ENCODE data around the gene MTHFD1L. TPM values are rescaled to one million over a fixed set of nuclear protein-coding genes. Genes with fewer than 3 reads are reported as not detected.

The MTHFD1L gene
- total and polyA plus RNA-seq, 7 donors = 0.60 to 17.9 (median 3.0) TPM

DNA sequence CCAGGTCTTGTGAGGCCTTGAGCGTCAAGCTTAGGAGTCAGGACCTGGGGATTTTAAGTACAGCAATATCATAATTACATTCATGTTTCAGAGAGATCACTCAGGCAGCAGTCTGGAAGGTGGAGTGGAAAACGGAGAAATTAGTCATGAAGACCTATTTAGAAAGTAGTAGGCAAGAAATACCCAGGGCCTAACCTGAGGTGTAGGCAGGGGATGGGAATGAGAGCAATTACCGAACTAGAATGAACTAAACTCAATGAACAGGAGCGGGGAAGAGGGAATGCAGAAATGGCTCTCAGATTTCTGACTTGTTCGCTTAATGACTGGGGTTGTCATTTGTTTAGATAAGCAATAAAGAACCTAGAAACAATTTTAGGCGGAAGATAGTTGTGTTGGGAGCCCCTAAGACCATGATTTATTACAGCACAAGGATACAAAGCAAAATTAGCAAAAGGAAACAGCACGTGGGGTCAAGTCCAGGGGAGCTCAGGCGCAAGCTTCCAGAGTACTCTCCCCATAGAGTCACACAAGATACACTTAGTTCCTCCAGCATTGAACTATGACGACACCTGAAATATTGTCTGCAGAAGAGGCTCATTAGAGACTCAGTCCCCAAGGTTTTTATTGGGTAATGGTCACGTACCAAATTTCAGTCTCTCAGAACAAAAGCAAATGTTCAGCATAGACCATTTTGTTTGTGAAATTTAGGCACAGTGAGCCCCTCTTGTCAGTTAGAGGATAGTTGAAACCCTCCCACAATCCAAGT, 195.4 kb downstream of the MTHFD1L start:
- peaks cover 0 to 30% (median 14%) of the 10 kb centered on the region in 4 donors for H3K4me1 ChIP-seq
- 96 to 98% methylated on average over 10 of the region's 10 CpGs for WGBS, 2 donors
- TF ChIP-seq, protein P1, sequence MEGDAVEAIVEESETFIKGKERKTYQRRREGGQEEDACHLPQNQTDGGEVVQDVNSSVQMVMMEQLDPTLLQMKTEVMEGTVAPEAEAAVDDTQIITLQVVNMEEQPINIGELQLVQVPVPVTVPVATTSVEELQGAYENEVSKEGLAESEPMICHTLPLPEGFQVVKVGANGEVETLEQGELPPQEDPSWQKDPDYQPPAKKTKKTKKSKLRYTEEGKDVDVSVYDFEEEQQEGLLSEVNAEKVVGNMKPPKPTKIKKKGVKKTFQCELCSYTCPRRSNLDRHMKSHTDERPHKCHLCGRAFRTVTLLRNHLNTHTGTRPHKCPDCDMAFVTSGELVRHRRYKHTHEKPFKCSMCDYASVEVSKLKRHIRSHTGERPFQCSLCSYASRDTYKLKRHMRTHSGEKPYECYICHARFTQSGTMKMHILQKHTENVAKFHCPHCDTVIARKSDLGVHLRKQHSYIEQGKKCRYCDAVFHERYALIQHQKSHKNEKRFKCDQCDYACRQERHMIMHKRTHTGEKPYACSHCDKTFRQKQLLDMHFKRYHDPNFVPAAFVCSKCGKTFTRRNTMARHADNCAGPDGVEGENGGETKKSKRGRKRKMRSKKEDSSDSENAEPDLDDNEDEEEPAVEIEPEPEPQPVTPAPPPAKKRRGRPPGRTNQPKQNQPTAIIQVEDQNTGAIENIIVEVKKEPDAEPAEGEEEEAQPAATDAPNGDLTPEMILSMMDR (IDR thresholded peaks at IDR 0.05) = no peak
- TF ChIP-seq EP300 (IDR thresholded peaks at IDR 0.05) (no peak), POLR2A (IDR thresholded peaks at IDR 0.05) (no peak), POLR2AphosphoS5 (IDR thresholded peaks at IDR 0.05) (no peak)

DNA sequence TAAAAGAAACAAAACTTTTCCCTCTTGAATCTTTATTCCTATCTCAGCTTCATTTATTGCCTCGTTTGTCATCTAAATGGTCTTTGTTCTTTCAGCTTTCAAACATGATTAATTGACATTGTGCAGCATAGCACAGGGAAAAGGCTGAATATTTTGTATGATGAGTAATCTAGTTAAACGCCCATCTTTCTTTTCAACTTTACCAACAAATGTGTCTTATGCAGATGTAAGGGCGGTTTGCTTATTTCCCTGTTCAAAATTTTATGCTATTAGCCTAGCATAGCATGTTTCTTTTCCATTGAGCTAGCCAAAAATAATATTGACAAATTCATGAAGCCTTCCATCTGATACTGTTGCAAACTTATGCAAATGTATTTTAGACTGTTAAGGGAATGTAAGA, 197.8 kb downstream of the MTHFD1L start:
- no peak overlapping the region for H3K4me3 ChIP-seq
- WGBS, 2 donors = 75 to 81% methylated on average over 3 of the region's 3 CpGs
- peaks cover 0 to 32% (median 23%) of the 10 kb centered on the region in 4 donors for H3K4me1 ChIP-seq
- no peak for DNase-seq
- peak overlapping the region in 1 of 4 donors; percentile 45 for H3K27ac ChIP-seq
- no peaks in the 10 kb centered on the region for H3K9me3 ChIP-seq
- no peaks in the 10 kb centered on the region for H3K36me3 ChIP-seq
- H3K27me3 ChIP-seq = no peaks in the 10 kb centered on the region
- no peak for TF ChIP-seq EP300 (IDR thresholded peaks at IDR 0.05)
- TF ChIP-seq POLR2AphosphoS5 (IDR thresholded peaks at IDR 0.05) = no peak
- no peak for TF ChIP-seq POLR2A (IDR thresholded peaks at IDR 0.05)
- intact Hi-C loops (cut with DNase I) = no loop called here

More for the DNA sequence above, 195.4 kb downstream of the MTHFD1L start:
- Histone ChIP-seq H3K9me3 (no peaks in the 10 kb centered on the region), H3K36me3 (no peaks in the 10 kb centered on the region), H3K4me3 (no peak overlapping the region), H3K27me3 (no peaks in the 10 kb centered on the region), H3K27ac (peak overlapping the region in 2 of 4 donors; percentile 19 to 53)
- intact Hi-C loops (cut with DNase I) = no loop called here
- DNase-seq = no peak

DNA sequence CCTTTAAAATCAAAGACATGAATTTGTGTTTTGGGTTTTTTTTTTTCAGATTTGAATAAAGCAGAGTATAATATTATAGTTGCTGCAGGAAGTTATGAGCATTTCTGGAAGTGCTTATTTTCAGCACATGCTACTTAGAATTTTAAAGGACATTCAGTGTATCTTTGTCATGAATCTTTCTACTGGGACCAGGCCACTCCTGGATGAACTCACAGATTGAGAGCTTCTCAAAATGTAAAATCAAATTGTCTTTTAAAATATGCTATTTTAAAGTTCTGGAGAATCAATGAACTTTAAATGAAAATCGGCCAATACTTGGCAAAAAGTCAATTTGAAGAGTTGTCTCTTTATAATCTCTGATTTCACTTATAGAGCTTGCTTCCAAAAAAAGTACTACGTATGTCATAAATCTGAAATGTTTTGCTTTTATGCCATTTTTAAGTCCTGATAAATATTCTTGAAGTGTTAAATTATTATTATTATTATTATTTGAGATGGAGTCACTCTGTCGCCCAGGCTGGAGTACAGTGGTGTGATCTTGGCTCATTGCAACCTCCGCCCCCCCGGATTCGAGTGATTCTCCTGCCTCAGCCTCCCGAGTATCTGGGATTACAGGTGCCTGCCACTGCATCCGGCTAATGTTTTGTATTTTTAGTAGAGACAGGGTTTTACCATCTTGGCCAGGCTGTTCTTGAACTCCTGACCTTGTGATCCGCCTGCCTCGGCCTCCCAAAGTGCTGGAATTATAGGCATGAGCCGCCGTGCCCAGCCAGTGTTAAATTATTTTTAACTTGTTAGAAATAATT, 198.5 kb downstream of the MTHFD1L start:
- Histone ChIP-seq H3K4me3 (no peak overlapping the region), H3K27me3 (no peaks in the 10 kb centered on the region), H3K9me3 (no peaks in the 10 kb centered on the region), H3K27ac (peak overlapping the region in 1 of 4 donors; percentile 45), H3K36me3 (no peaks in the 10 kb centered on the region), H3K4me1 (peaks cover 0 to 37% (median 26%) of the 10 kb centered on the region in 4 donors)
- DNase-seq = no peak
- intact Hi-C loops (cut with DNase I) = no loop called here
- WGBS, 2 donors = 95 to 97% methylated on average over 12 of the region's 12 CpGs
- TF ChIP-seq POLR2AphosphoS5 (IDR thresholded peaks at IDR 0.05) = no peak
- TF ChIP-seq POLR2A (IDR thresholded peaks at IDR 0.05) = no peak
- TF ChIP-seq, protein P1 (IDR thresholded peaks at IDR 0.05) = no peak
- no peak for TF ChIP-seq EP300 (IDR thresholded peaks at IDR 0.05)

DNA sequence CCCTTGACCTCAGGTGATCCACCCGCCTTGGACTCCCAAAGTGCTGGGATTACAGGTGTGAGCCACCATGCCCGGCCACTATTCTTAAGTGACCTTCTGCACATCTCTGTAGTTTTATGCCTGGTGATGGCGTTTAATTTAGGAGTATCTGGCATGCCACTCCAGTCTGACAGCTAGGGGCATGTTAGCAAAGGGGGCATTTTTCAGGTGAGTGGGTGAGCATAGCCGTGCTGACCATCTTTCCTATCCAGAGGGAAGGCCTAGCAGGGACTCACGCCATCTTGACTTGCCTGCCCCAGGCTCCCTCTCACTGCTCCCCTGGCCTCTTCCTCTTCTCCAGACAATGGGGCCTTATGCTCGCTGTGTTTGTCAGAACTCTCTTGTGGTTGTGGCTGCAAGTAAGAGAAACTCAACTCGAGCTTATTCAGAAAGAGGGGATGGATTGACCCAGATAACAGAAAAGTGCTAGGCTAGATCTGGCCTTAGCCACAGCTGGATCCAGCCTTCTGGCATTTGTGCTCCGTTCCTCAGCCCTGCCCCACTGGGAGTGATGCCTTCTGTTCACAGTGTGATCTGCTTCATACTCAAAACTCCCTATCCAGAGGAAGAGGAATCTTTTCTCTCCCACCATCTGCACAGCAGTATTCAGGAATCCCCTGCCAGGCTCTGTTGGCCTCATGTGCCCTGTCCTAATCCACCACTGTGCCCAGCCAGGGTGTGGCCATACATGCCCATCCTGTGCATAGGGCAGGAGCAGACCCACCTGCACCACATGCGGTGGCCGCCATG, 199.7 kb downstream of the MTHFD1L start:
- no peak overlapping the region for H3K4me3 ChIP-seq
- 89 to 94% methylated on average over 10 of the region's 10 CpGs for WGBS, 2 donors
- peak overlapping the region in 3 of 4 donors; percentile 21 to 53 (median 33) for H3K27ac ChIP-seq

More for the DNA sequence above, 199.7 kb downstream of the MTHFD1L start:
- Histone ChIP-seq H3K27me3 (no peaks in the 10 kb centered on the region), H3K4me1 (peaks cover 0 to 40% (median 30%) of the 10 kb centered on the region in 4 donors), H3K9me3 (no peaks in the 10 kb centered on the region), H3K36me3 (no peaks in the 10 kb centered on the region)
- intact Hi-C loops (cut with DNase I) = no loop called here
- DNase-seq = no peak
- TF ChIP-seq EP300 (IDR thresholded peaks at IDR 0.05) (no peak), POLR2AphosphoS5 (IDR thresholded peaks at IDR 0.05) (no peak), POLR2A (IDR thresholded peaks at IDR 0.05) (no peak)
- TF ChIP-seq, protein P1 (IDR thresholded peaks at IDR 0.05) = no peak
